ENCODE data around the gene FGF9.

DNA sequence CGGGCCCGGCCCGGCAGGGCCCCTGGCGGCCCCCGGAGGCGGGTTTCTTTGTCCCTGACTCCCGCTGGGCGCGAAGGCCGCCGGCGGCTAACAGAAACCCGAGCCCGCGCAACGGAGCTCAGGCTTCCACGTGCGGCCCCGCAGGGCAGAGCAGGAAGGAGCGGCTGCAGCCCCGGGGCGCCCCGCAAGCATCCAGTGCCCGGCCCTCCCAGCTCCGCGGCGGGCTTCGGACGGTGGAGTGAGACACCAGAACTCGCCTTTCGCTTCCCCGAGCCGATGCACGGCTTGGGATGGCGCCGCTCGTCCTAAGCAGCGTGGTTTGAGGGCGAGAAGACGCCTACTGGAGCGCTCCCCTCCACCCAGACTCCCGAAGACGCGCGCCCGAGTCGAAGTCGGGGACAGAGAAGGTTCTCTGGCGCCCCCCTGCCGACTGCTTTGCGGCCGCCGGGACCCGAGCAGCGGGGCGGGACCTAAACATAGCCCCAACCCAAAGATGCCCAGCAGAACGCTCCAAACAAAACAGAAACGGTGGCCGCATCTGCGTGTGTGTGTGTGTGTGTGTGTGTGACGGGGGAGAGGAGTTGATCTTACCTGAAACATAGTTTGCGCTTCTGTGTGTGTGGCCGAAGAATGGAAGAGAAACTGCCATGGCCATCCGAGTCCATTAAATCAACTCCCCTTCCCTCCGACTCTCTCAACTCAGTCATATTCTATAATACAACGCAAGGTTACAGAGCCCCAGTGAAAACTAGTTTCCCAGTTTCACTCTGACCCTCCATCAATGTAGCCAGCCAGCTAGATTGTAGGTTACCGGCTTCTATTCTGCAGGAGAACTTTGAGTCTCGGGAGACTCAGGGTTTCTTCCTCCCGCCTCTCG is 629 bp upstream of the FGF9 start:
- TF ChIP-seq, protein P1, sequence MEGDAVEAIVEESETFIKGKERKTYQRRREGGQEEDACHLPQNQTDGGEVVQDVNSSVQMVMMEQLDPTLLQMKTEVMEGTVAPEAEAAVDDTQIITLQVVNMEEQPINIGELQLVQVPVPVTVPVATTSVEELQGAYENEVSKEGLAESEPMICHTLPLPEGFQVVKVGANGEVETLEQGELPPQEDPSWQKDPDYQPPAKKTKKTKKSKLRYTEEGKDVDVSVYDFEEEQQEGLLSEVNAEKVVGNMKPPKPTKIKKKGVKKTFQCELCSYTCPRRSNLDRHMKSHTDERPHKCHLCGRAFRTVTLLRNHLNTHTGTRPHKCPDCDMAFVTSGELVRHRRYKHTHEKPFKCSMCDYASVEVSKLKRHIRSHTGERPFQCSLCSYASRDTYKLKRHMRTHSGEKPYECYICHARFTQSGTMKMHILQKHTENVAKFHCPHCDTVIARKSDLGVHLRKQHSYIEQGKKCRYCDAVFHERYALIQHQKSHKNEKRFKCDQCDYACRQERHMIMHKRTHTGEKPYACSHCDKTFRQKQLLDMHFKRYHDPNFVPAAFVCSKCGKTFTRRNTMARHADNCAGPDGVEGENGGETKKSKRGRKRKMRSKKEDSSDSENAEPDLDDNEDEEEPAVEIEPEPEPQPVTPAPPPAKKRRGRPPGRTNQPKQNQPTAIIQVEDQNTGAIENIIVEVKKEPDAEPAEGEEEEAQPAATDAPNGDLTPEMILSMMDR (conservative IDR thresholded peaks at IDR 0.05): no peak
- TF ChIP-seq ZFX (IDR thresholded peaks at IDR 0.05): no peak
